ENCODE data around the gene F2RL1.

DNA sequence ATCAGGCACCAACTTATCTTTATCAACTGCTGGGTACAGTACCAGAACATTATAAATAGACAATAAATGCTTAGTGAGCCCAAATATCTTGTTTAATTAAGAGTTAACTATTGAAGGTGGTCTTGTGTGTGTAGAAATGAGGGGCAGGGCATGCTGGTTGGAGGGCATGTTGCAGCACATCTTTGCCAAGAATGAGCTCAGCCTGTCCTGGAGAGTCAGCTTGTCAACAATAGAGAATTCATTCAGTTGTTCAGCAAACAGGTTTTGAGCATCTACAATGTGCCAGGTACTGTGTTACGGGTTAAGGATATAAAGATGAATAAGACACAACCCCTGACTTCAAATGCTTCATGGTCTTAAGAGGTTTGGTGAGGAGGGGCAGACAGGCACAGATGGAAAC lies 19.2 kb upstream of the F2RL1 start:
- no peak for TF ChIP-seq EZH2 (IDR thresholded peaks at IDR 0.05; ENCODE audit: borderline replicate concordance, low read depth, low read length, poor library complexity, severe bottlenecking)
- TF ChIP-seq, protein P1, sequence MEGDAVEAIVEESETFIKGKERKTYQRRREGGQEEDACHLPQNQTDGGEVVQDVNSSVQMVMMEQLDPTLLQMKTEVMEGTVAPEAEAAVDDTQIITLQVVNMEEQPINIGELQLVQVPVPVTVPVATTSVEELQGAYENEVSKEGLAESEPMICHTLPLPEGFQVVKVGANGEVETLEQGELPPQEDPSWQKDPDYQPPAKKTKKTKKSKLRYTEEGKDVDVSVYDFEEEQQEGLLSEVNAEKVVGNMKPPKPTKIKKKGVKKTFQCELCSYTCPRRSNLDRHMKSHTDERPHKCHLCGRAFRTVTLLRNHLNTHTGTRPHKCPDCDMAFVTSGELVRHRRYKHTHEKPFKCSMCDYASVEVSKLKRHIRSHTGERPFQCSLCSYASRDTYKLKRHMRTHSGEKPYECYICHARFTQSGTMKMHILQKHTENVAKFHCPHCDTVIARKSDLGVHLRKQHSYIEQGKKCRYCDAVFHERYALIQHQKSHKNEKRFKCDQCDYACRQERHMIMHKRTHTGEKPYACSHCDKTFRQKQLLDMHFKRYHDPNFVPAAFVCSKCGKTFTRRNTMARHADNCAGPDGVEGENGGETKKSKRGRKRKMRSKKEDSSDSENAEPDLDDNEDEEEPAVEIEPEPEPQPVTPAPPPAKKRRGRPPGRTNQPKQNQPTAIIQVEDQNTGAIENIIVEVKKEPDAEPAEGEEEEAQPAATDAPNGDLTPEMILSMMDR (conservative IDR thresholded peaks at IDR 0.05; ENCODE audit: low read depth, low read length), result no peak

Data from A673 (cell line).